HG03196 (cell line): ENCODE data around the gene TMEM191C.
"Not testable (repeated sequence)": the region's sequence is repeated elsewhere in the genome, so short reads cannot be mapped to it uniquely, and the experiment has no call there.

Experiments used
- ATAC-seq: cut with Tn5 transposase; IDR thresholded peaks from one replicate; pipeline ENCODE4 v1.9.1; 2021; ENCODE audit not compliant: unreplicated experiment

Gene TMEM191C

DNA sequence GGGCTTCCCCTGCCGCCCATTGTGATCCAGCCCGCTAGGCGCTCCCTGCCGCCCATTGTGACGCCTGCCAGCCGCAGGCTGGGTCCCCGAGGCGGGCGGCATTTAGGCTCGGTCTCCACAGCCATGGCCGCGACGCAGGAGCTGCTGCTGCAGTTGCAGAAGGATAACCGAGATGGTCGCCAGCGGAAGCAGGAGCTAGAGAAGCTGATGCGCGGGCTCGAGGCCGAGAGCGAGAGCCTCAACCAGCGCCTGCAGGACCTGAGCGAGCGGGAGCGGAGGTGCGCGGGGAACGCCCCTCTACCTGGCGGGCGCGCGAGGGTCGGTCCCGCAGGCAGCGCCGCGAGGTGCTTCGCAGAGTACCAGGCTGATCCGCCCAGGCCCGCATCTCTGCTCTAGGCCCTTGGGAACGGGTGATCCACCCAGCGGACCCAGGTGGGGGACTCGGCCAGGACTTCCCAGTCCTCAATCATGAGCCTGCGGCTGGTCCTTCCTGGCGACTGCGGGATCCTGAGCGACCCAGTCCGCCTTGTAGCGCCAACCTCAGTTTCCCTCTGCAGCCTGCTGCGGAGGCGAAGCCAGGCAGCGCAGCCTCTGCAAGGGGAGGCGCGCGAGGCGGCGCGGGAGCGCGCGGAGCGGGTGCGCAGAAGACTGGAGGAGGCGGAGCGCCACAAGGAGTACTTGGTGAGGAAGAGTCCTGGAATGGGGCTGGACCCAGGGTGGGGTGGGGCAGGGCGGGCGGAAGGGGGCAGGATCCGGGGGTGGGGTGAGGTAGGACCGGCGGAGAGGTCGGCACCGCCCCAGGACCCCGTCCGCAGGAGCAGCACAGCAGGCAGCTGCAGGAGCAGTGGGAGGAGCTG, at the start of gene TMEM191C:
Gene TMEM191C, plus strand, starts transcription at position 51 of the 857 bp plus-strand sequence. Its CDS starts 73 bp downstream, at position 124.
- ATAC-seq, result peak; percentile 13

- ATAC-seq, result peak; percentile 20
Observed at GRCh38 chr22:21417853-21418252, 49.3 kb upstream of the TMEM191C start.

DNA sequence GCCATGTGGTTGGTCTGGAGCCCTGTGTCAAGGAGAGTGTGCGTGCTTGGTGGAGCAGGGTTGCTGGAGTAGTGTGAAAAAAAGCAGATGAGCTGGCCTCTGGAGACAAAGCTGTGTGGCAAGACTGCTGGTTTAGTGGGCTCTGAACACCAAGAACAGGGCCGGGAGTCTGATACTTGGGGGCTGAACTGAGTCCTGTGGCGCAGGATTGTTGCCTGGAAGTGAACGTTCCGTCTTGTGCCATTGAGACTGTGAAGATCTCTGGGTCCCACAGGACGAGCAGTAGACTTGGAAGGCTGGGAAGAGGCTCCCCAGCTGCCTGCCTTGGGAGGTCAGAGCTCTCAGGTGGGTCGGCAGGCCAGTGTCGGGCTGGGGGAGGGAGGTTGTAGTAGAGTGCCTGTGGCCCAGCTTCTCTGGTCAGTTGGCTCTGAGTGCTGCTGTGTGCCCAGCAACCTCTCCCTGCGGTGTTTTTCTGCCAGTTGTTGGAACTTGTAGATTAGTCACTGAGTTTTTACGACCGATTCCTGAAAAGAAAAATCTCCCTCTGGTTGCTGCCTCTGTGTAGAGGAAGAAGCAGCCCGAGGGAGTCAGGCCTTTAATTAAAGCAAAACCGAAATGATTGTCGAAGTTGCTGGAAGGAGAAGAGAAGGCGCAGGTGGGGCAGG, 48.1 kb upstream of the TMEM191C start:
- ATAC-seq, result not testable (repeated sequence)

- not testable (repeated sequence) for ATAC-seq
Observed at GRCh38 chr22:21420180-21420763, 46.9 kb upstream of the TMEM191C start.

- not testable (repeated sequence) for ATAC-seq
Observed at GRCh38 chr22:21424084-21424709, 43.0 kb upstream of the TMEM191C start.

- not testable (repeated sequence) for ATAC-seq
Observed at GRCh38 chr22:21434378-21435233, 32.6 kb upstream of the TMEM191C start.

- ATAC-seq, result not testable (repeated sequence)
Observed at GRCh38 chr22:21435998-21436810, 31.0 kb upstream of the TMEM191C start.

DNA sequence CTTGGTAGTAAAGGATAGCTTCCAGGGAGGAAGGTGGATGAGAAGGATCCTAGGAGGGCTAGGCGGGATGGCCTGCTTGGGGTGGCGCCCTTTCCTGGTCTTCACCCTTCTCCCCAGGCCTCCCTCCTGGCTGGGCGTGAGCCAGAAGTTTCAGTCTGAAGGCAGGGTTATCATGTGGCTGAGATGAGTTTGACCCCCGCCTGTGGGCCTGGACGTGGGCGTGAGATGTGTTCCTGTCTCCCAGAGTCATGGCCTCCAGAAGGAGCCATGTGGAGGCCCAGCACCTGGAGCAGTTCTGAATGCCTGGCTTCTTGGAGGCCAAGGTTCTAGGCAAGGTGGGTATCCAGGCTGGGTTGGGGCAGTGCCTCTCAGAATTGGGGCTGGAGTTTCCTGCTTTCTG, 29.2 kb upstream of the TMEM191C start:
- not testable (repeated sequence) for ATAC-seq

- not testable (repeated sequence) for ATAC-seq
Observed at GRCh38 chr22:21440018-21440636, 27.1 kb upstream of the TMEM191C start.

- not testable (repeated sequence) for ATAC-seq
Observed at GRCh38 chr22:21440676-21441075, 26.5 kb upstream of the TMEM191C start.

DNA sequence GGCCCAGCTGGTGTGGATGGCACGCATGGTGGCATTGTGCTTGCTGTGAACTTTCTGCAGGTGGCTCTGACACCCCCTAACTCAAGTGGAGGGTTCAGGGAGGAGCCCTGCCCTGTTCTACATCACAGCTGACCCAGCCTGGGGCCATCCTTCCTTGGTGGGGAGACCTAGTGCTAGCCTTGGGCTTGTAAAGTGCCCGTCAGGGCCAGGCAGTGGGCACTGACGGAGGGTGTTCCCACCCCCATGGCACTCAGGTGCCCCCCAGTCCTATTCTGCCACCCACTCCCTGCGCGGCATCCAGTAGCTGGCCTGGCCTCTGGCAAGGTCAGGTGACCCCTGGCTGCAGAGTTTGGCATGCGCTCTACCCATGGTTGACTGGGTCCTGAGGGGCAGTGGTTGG, 26.0 kb upstream of the TMEM191C start:
- not testable (repeated sequence) for ATAC-seq

GRCh38 chr22:21442123-21442522, 25.1 kb upstream of the TMEM191C start:
- not testable (repeated sequence) for ATAC-seq

- ATAC-seq, result not testable (repeated sequence)
Observed at GRCh38 chr22:21442646-21443045, 24.5 kb upstream of the TMEM191C start.

GRCh38 chr22:21443057-21443734, 24.0 kb upstream of the TMEM191C start:
- ATAC-seq, result no peak

- no peak for ATAC-seq
Observed at GRCh38 chr22:21443735-21444421, 23.3 kb upstream of the TMEM191C start.

DNA sequence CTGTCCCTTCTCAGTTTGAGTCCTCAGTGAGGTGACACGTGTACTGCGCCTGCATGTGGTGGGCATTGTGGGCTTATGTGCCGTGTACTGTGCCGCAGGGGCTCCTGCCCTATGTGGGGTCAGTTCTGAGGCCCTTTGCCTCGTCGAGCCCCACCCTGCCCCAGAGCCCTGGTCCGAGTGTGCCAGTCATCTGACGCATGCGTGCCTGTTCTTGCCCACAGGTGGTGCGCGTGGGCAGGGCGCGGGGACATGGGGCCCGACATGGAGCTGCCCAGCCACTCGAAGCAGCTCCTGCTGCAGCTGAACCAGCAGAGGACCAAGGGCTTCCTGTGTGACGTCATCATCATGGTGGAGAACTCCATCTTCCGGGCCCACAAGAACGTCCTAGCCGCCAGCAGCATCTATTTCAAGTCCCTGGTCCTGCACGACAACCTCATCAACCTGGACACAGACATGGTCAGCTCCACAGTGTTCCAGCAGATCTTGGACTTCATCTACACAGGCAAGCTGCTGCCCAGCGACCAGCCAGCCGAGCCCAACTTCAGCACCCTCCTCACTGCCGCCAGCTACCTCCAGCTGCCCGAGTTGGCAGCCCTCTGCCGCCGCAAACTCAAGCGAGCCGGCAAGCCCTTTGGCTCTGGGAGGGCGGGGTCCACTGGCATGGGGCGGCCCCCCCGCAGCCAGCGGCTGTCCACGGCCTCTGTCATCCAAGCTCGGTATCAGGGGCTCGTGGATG, 22.3 kb upstream of the TMEM191C start:
- ATAC-seq, result no peak
